OCI-LY1 (cell line): ENCODE results near the gene LARP1.
"Not testable (repeated sequence)": the region's sequence is repeated elsewhere in the genome, so short reads cannot be mapped to it uniquely, and the experiment has no call there.

Experiments
- CTCF ChIP-seq: fragments of 200-600 bp; sonication (generic), shearing (Covaris generic); IDR thresholded peaks from 2 replicates; pipeline ENCODE4 v1.5.1; 2017; ENCODE audit warnings: mild to moderate bottlenecking, antibody characterized with exemption, low read length, moderate library complexity, mixed read lengths
- EZH2 ChIP-seq: fragments of 200-600 bp; sonication (generic), shearing (Covaris generic); IDR thresholded peaks from 2 replicates; pipeline ENCODE4 v1.8.0; 2017; ENCODE audit warnings: borderline replicate concordance, mixed run types, mild to moderate bottlenecking, antibody characterized with exemption, low read length, moderate library complexity, mixed read lengths

GRCh38 chr5:154750641-154751040, 4.5 kb upstream of the LARP1 start:
- not testable (repeated sequence) for TF ChIP-seq CTCF, EZH2
